HG03460 (cell line): Measurements from ENCODE around the gene ZNG1C.
"Not testable (repeated sequence)": the region's sequence is repeated elsewhere in the genome, so short reads cannot be mapped to it uniquely, and the experiment has no call there.

Source experiments
- ATAC-seq: cut with Tn5 transposase; IDR thresholded peaks from one replicate; pipeline ENCODE4 v1.9.1; 2021; ENCODE audit not compliant: unreplicated experiment

ZNG1C gene

DNA sequence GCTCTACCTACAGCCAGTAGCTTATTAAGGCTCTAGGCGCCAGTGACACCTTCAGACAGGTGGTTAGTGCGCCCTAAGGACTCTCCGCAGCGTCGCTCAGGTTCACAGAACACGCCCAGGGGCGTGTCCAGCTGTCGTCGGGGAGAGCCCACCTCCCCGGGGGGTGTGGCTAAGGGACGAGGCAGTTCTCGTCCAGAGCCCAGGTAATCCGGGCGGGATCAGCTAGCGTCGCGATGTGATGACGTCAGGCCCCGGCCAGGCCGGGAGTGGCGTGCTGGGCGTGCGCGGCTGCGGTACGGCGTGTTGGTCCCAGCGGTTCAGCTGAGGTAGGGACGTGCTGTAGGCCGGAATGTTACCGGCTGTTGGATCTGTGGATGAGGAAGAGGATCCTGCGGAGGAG, at the start of gene ZNG1C:
Gene ZNG1C (plus strand): TSS at position 301 of the 400 bp plus-strand sequence. CDS start 49 bp downstream, at position 350.
- ATAC-seq: not testable (repeated sequence)

DNA sequence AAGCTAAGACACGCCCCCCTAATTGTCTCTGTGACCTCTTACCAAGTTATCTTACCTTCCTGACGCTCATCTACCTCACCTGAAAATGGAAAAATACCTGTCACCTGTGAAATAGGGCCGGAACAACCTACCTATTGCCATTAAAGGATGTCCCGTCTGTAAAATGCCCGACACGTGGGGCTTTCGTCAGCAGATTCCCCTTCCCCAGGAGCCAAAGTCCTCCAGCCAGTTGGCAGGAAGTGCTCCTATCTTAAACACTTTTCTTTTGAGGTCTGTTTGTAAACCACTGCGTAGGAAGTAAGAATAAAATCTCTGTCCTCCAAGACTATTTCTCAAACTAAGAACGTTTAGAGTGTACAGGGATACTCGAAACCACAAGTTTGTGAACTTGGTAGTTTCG, 654 bp downstream of the ZNG1C start:
- ATAC-seq: not testable (repeated sequence)

DNA sequence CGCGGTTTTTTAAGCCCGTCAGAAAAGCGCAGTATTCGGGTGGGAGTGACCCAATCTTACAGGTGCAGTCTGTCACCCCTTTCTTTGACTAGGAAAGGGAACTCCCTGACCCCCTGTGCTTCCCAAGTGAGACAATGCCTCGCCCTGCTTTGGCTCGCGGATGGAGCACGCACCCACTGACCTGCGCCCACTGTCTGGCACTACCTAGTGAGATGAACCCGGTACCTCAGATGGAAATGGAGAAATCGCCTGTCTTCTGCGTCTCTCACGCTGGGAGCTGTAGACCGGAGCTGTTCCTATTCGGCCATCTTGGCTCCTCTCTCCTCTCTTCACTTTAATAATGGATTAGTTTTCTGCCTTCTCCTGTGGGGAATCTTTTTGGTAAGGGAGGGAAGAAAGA, 39.3 kb downstream of the ZNG1C start:
- ATAC-seq: not testable (repeated sequence)

DNA sequence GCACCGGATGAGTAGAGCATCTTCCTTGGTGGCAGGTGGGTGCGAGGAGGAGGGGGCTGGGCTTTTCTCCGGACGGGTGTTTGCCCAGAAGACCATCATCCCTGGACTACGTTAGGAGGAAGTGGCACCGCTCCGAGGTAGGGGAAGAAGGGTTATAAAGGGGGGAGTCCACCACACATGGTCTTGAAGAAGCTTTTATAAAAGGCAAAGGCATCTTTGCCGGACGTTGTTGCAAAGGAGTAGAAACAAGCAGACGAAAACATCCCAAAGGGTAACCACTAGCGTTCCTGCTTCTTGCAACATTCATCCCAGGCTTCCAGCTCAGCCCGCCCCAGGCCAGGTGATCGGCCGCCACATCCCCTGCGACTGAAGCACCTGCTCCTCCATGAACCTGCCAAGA, 60.8 kb downstream of the ZNG1C start, which contains the start of gene FOXD4L3:
Gene FOXD4L3 (plus strand): TSS at position 301 of the 400 bp plus-strand sequence. CDS start 85 bp downstream, at position 386.
- ATAC-seq: not testable (repeated sequence)

DNA sequence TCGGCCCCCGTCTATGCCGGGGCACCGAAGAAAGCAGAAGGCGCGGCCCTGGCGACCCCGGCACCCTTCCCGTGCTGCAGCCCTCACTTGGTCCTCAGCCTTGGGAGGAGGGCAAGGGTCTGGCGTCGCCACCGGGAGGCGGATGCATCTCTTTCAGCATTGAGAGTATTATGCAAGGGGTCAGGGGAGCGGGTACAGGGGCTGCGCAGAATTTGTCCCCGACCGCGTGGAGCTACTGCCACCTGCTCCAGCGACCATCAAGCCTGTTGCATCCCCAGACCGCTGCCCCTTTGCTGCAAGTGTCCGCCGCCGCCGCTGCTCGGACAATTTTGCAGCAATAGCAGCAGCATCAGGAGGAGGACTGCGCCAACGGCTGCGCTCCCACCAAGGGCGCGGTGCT, 62.0 kb downstream of the ZNG1C start:
- ATAC-seq: not testable (repeated sequence)

DNA sequence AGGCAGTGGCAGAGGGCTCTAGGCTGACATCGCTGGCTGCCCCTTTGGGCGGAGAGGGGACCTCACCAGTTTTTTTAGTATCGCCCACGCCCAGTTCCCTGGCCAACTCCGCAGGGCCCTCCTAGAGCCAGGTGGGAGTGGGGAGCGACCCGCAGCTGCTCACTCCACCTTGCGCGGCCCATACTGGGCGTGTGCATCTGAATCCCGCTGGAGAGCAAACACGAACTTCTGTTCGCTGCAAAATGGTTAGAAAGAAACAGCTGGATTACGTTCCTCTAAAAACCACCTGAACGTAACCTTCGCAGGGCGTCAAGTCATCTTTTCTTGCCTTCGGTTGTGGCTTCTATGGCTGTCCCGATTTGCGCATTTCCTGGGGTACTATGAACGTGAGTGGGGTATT, 62.4 kb downstream of the ZNG1C start:
- ATAC-seq: not testable (repeated sequence)

DNA sequence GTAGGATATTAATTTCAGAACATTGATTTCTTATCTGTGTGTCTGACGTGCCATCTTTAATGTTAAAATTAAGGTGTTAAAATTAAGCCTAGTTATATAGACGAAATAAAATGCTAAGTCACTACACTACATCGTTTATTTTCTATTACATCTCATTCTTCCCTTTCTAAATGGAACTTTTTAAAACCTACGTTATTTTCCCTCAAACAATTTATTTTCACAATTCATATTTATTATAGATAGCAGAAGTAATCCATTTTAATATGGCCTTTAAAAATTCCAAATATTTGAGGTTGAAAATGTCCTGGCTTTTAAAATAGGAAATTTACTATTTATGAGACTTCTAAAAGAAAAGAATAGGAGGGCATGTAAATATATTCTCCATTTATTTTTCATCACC, 63.0 kb downstream of the ZNG1C start:
- not testable (repeated sequence) for ATAC-seq

DNA sequence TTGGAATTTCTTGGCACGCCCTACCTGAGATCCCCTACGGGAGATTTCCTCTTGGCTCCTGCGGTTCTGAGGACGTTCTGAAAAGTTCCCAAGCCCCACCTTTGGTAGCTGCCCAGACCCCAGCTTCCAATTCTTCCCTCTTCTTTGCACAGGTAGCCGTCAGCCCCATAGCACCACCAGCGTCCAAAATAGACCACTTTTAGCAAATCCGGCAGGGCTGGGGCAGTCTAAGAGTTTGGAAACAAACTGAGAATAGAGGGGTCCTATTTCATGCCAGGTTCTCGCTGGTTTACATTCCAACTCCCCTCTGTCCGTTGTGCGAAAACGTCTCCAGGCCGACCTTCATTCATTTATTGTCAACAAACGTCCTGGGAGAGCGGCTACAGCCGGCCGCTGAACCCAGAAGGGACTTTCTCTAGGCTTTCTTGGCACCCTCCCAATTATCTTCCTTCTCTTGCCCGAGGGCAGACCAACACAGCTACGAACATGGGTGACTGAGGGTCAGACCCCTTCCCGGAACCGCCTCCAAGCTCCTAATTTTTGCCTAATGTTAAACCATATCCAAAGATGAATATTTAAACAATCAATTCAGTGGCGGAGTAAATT, 64.0 kb downstream of the ZNG1C start:
- not testable (repeated sequence) for ATAC-seq

DNA sequence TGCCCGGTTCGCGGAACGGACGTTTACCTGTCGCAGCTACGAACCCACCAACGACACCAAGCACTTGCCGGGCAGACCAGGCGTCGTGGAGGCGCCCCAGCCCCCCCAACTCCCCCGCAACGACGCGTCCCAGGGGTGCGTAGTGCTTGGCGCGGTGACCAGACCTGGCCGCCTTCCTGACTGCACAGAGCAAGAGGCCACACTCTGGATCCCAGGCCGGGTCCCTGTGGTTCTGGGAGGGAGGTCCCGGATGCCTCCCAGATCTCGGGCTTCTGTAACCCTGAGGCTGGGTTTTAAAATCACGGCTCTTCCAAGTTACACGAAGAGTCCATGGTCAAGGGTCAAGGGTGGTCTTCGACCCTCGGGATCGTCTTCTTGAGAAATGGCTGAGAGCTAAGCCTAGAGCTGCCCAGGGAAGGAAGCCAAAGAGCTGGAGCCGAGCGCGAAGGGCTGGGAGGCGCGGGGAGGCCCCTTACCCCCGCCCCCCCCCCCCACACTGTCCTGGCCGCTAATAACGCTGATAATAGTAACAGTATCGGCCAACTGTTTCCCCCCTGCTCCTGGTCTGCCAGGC, 64.7 kb downstream of the ZNG1C start:
- ATAC-seq: not testable (repeated sequence)

DNA sequence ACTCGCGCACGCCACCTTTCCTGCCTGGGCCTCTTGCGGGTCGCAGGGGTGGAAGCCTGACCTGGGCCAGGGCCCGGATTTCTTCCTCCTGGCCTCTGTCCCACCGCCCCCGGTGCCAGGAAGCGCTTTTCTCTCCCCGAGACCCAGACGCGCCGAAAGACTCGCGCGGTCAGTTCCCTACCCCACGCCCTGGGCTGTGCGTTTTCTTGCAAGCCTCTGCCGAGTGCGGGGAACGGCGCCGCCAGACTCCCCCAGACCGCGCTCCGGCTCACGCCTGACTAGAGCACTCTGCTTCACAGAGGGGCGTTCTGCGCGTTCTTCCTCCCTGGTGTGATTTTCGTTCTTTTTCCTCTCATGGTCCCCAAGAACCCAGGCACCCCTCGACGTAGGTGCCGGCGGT, 65.3 kb downstream of the ZNG1C start:
- not testable (repeated sequence) for ATAC-seq

DNA sequence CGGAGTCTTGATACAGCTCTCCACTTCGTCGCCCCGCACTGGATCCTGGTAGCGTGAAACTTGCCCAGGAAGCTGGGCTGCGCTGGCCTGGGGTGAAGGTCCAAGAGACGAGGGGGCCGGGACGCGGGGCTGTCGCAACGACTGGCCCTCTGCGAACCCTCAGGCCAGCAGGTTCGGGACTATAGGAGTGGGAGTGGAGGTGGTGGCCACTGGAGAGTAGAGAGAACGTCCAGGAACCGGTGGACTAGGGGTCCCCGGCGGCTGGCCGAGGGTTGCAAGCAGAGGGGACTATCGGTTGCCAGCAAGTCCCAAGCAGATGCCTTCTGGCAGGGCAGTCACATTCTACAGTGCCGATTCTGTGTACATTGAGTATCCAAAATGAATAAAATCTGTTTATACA, 65.9 kb downstream of the ZNG1C start:
- not testable (repeated sequence) for ATAC-seq

DNA sequence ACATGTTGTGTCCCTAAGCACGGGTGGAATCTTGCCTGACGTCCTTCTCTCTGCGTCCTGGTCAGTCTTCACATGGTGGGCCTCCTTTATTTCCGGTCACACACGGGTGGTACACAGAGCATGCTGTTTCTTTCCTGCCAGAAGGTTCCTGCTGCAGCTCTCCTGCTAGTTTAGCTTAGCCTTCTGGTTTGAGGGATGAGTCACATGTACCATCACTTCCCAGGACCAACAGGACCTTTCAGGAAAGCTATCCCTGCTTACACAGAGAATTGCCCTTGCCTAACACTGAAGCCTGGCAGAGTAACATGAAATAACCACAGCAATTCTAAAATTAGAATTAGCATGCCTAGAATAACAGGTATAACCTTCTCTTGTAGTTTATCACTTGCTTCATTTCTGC, 69.4 kb downstream of the ZNG1C start:
- ATAC-seq: not testable (repeated sequence)

DNA sequence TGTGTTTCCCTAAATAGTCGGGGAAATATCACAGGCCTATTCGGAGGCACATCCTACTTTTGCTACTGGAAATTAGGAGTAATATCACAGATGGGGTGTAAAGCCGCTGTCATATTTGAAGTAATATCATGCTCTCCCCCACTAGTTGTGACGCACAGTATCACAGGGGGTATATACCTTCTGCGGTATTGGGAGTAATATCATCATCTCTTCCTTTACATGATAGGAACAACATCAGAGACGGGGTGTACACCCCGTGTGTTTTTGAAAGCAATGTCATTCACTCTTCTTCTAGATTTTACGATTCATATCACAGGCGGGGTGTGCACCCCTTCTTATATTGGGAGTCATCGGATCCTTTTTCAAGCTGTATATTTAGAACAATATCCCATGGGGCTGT, 76.4 kb downstream of the ZNG1C start:
- not testable (repeated sequence) for ATAC-seq

DNA sequence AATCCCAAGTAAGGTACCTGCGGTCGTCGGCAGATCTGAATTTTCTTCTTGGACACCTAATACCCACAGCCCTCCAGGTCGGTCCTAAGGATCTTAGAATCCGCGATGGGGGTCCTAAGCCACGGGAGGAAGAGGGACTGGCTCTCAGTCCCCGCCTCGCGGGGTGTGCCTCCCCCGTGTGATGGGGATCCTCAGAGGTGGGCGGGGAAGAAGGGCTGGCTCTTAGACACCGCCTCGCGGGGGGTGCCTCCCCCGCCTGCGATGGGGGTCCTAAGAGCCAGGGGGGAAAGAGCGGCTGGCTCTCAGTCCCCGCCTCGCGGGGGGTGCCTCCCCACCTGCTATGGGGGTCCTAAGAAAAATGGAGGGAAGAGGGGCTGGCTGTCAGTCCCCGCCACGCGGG, 82.0 kb downstream of the ZNG1C start:
- ATAC-seq: not testable (repeated sequence)

DNA sequence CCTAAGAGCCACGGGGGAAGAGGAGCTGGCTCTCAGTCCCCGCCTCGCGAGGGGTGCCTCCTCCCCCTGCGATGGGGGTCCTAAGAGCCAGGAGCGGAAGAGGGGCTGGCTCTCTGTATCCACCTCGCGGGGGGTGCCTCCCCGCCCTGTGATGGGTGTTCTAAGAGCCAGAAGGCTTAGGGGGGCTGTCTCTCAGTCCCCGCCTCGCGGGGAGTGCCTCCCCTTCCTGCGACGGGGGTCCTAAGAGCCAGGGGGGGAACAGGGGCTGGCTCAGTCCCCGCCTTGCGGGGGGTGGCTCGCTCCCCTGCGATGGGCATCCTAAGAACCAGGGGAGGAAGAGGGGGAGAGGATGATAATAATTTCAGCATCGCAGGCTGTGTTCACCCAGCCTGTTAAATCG, 82.7 kb downstream of the ZNG1C start:
- ATAC-seq: not testable (repeated sequence)

DNA sequence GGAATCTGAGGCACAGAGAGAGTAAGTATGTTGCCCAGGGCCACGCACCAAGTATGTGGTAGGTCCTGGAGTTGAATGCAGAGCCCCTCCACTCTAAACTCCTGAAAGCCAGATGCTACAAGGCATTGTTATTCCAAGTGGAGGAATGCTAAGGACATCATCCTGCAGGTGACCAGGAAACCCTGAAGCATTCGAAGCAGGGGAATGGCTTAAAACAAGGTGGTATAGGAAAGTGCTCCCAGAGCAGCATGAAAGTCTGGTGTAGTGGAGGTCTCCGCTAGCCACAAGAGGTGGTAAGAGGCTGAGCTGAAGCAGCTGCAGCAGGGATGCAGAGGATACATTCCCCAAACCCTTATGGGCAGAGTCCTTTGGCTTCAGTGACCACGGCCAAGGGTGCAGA, 87.3 kb downstream of the ZNG1C start:
- not testable (repeated sequence) for ATAC-seq

DNA sequence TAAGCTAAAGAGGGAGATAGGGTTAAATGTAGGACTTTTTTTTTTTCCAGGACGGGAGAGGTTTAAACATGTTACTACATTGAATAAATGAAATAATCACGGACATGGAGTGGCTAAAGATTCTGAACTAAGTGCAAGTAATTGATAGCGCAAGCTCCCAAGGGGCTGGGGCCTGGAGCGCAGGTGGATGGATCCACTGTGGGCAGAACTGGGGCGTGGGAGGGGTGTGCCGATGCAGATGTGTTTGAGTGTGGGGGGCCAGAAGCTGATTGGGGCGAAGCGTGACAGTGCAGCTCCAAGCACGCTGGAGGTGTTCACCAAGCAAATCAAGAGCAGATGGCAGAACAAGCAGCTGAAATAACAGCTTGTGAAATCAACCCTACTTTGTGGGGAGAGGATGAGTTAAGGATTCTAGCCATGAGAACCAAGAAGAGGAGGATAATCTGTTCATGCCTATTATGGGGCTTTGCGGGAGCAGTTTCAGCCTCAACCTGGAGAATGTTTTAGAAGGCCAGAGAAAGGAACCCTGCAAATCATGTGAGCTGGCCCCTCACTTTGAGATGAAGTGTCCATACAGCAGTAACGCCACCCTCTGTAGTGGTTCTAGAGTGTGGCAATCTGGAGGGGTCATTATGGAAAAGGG, 88.9 kb downstream of the ZNG1C start:
- not testable (repeated sequence) for ATAC-seq

DNA sequence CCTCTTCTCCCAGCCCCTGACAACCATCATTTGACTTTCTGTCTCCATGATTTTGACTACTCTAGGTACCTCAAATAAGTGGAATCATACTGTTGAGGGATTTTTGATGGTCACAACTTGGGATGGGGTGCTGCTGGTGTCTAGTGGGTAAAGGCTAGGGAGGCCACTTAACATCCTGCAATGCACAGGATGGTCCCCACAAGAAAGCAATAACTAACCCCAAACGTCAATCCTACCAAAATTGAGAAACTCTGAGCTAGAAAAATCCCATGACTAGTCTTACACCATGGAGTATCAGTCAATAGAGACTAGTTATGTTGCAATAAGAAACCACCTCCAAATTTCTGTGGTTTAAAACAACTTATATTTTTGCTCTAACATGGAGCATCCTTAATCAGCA, 90.3 kb downstream of the ZNG1C start:
- ATAC-seq: not testable (repeated sequence)

DNA sequence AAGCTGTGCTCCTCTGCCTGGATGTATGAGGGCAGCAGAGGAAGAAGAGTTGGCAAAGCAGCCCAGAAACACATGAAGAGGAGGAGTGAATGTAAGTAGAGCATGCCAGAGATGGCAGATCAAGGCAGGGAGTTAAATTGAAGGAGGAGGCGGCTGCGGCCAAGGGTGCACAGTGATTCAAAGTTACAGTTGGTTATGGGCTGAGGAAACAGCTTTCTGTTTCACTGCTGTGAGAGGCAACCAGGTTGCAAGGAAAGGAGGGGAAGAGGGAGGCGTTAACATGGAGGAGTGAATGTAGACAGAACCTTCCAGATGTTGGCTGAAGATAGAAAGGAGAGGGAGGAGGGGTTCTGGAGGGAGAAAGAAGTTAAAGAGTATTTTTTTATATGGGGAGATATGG, 94.2 kb downstream of the ZNG1C start:
- not testable (repeated sequence) for ATAC-seq

DNA sequence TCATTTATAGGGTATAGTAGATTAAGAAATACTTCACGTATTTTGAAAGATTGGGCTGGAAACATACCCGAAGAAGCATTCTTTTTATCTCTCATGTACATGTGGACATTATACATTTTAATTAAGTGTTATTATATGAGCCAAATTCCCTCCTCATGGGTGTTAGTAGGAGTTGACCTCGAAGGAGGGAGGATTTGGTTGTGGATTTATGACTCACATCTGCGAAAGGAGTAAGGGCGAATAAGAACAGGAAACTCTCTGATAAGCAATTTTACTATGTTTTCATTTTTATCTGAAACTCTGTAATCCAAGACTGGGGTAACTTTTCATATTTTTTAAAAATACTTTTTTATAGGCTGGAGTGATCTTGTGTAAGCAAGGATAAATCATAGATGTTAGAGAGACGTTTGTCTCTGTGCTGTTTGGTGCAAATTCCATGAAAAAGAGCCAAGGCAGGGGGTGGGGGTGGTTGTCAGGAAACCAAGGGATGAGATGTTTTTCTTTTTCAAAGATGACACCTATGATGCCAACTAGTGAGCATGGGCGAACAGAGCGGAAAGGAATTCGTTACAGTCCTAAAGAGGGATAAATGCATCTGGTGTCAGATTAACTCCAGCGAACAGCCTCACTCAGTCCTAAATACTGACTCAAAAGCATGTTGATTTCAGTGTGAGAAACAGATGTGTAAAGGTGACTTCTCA, 95.0 kb downstream of the ZNG1C start:
- not testable (repeated sequence) for ATAC-seq

DNA sequence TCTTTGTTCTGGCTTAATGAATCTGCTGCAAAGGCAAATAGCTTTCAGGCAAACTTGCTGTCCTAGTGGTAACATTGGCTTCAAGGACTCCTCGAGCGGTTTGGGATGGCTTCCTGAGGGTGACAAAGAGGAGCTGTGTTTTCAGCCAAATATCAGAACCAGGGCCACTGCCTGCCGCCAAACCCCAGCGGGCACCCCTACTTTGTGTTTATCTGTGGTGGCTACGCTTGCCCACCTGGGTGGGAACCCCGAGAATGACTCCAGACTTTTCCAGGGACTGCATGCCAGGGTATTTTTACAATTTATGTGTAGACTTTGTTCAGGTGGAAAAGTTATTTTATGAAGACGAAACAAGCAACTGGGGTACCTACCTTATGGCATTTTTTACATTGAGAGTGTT, 96.2 kb downstream of the ZNG1C start:
- ATAC-seq: not testable (repeated sequence)
